OCI-LY1 (cell line): ENCODE measurements around the gene SPEM3.

ENCODE experiments used
- H2AFZ ChIP-seq: fragments of 200-600 bp; sonication (generic), shearing (Covaris generic); 2 replicates; pipeline ENCODE4 v1.6.0; 2014; ENCODE audit warnings: antibody characterized with exemption, mild to moderate bottlenecking, low read length
- H3F3A ChIP-seq: fragments of 200-600 bp; sonication (generic), shearing (Covaris generic); 2 replicates; pipeline ENCODE4 v1.6.0; 2014; ENCODE audit warnings: mild to moderate bottlenecking, antibody characterized with exemption, low read length, moderate library complexity; ENCODE audit not compliant: insufficient read depth
- H3K27ac ChIP-seq: fragments of 200-600 bp; sonication (generic); 2 replicates; pipeline ENCODE4 v1.5.1; 2014; ENCODE audit warnings: low read length, mixed run types, mild to moderate bottlenecking, low read depth; ENCODE audit not compliant: poor library complexity, severe bottlenecking
- H3K27me3 ChIP-seq: fragments of 200-600 bp; sonication (generic); 2 replicates; pipeline ENCODE4 v1.6.0; 2014; ENCODE audit warnings: antibody characterized with exemption, mild to moderate bottlenecking, low read length, moderate library complexity; ENCODE audit not compliant: insufficient read depth
- H3K36me3 ChIP-seq: fragments of 200-600 bp; sonication (generic); 2 replicates; pipeline ENCODE4 v1.6.1; 2014; ENCODE audit warnings: mild to moderate bottlenecking, antibody characterized with exemption, low read length, moderate library complexity, mixed read lengths; ENCODE audit not compliant: insufficient read depth
- H3K4me1 ChIP-seq: fragments of 200-600 bp; sonication (generic); 2 replicates; pipeline ENCODE4 v1.5.1; 2014; ENCODE audit warnings: mild to moderate bottlenecking, low read length, moderate library complexity; ENCODE audit not compliant: insufficient read depth, severe bottlenecking
- H3K4me2 ChIP-seq: fragments of 200-600 bp; sonication (generic), shearing (Covaris generic); 2 replicates; pipeline ENCODE4 v1.6.1; 2014; ENCODE audit warnings: low read length
- H3K4me3 ChIP-seq: fragments of 200-600 bp; sonication (generic); 2 replicates; pipeline ENCODE4 v1.5.1; 2014; ENCODE audit warnings: low read length, low read depth, mild to moderate bottlenecking, mixed read lengths; ENCODE audit not compliant: poor library complexity, severe bottlenecking
- H3K79me2 ChIP-seq: fragments of 200-600 bp; shearing (Covaris generic); 2 replicates; pipeline ENCODE4 v1.6.1; 2016; ENCODE audit warnings: mixed run types, low read length, mixed read lengths; ENCODE audit not compliant: insufficient read depth
- H3K9ac ChIP-seq: fragments of 200-600 bp; sonication (generic), shearing (Covaris generic); 2 replicates; pipeline ENCODE4 v1.6.1; 2014; ENCODE audit warnings: mild to moderate bottlenecking, low read length, mixed read lengths
- H3K9me2 ChIP-seq: fragments of 200-600 bp; sonication (generic), shearing (Covaris generic); 2 replicates; pipeline ENCODE4 v1.6.1; 2014; ENCODE audit warnings: low read depth, mild to moderate bottlenecking, low read length, mixed read lengths
- H3K9me3 ChIP-seq: fragments of 200-600 bp; shearing (Covaris generic); 2 replicates; pipeline ENCODE4 v1.6.1; 2014; ENCODE audit warnings: low read length, mixed read lengths
- H4K20me1 ChIP-seq: fragments of 200-600 bp; sonication (generic), shearing (Covaris generic); 2 replicates; pipeline ENCODE4 v1.6.0; 2016; ENCODE audit warnings: mild to moderate bottlenecking, low read length; ENCODE audit not compliant: insufficient read depth
- CTCF ChIP-seq: fragments of 200-600 bp; sonication (generic), shearing (Covaris generic); IDR thresholded peaks from 2 replicates; pipeline ENCODE4 v1.5.1; 2017; ENCODE audit warnings: mild to moderate bottlenecking, antibody characterized with exemption, low read length, moderate library complexity, mixed read lengths
- EZH2 ChIP-seq: fragments of 200-600 bp; sonication (generic), shearing (Covaris generic); IDR thresholded peaks from 2 replicates; pipeline ENCODE4 v1.8.0; 2017; ENCODE audit warnings: borderline replicate concordance, mixed run types, mild to moderate bottlenecking, antibody characterized with exemption, low read length, moderate library complexity, mixed read lengths

The SPEM3 gene

DNA sequence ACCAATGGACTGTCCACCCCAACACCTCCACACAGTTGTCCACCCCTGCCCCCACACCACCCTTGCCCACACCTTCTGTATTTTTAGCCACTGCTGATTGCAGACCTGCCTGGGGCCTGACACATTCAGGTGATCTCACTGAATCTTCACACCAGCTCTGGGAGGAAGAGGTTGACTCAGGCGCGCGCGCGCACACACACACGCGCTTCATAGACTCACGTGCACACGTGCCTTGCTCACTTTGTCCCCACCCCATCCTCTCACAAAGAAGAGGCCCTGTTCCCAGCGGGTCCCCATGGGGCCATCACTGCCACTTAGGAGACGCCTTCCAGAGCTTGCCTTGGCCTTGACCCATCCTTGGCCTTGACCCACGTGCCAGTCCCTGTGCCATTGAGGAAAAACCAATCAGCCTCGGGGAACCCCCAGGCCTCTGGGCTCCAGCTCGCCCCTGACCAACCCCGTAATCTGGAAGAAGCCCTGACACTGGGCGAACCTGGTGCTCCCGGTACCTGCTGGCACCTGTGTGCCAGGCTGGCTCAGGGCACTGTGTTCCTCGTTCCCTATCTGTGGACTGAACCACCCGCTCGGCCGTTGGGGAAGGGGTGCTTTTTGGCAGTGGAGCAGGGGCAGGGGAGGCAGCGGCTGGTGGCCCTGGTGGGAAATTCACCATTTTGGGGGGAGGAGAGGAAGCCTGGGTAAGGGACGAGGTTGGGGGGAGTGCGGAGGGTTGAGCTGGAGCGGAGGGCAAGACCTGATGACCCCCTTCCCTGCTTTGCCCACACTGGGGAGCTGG lies 17.8 kb upstream of the SPEM3 start:
- H3K4me1 ChIP-seq, result no peaks in the 10 kb centered on the region
- H3K36me3 ChIP-seq, result no peaks in the 10 kb centered on the region
- no peaks in the 10 kb centered on the region for H3K9me2 ChIP-seq
- no peak overlapping the region for H3K4me2 ChIP-seq
- H3F3A ChIP-seq, result 0 out of 2 replicates have a peak, but pooled peaks cover under 1% of the 10 kb centered on the region
- H4K20me1 ChIP-seq, result no peaks in the 10 kb centered on the region
- H3K79me2 ChIP-seq, result no peaks in the 10 kb centered on the region
- no peak overlapping the region for H3K27ac ChIP-seq
- H2AFZ ChIP-seq, result no peak overlapping the region
- no peak overlapping the region for H3K4me3 ChIP-seq
- no peak for TF ChIP-seq EZH2
- TF ChIP-seq CTCF, result no peak
- peaks cover 9% of the 10 kb centered on the region for H3K27me3 ChIP-seq
- H3K9ac ChIP-seq, result no peak overlapping the region
- no peaks in the 10 kb centered on the region for H3K9me3 ChIP-seq

GRCh38 chr17:7411427-7411750 lies 17.3 kb upstream of the SPEM3 start:
- H3K27me3 ChIP-seq, result 0 out of 2 replicates have a peak, but pooled peaks cover 9% of the 10 kb centered on the region
- no peaks in the 10 kb centered on the region for H3K9me2 ChIP-seq
- H3K4me3 ChIP-seq, result no peak overlapping the region
- H2AFZ ChIP-seq, result no peak overlapping the region
- H3K27ac ChIP-seq, result no peak overlapping the region
- no peak overlapping the region for H3K4me2 ChIP-seq
- no peaks in the 10 kb centered on the region for H3K79me2 ChIP-seq
- H3K36me3 ChIP-seq, result no peaks in the 10 kb centered on the region
- no peaks in the 10 kb centered on the region for H4K20me1 ChIP-seq
- H3K4me1 ChIP-seq, result no peaks in the 10 kb centered on the region
- H3F3A ChIP-seq, result no peaks in the 10 kb centered on the region
- H3K9me3 ChIP-seq, result no peaks in the 10 kb centered on the region
- TF ChIP-seq CTCF, result no peak
- TF ChIP-seq EZH2, result no peak
- H3K9ac ChIP-seq, result no peak overlapping the region

DNA sequence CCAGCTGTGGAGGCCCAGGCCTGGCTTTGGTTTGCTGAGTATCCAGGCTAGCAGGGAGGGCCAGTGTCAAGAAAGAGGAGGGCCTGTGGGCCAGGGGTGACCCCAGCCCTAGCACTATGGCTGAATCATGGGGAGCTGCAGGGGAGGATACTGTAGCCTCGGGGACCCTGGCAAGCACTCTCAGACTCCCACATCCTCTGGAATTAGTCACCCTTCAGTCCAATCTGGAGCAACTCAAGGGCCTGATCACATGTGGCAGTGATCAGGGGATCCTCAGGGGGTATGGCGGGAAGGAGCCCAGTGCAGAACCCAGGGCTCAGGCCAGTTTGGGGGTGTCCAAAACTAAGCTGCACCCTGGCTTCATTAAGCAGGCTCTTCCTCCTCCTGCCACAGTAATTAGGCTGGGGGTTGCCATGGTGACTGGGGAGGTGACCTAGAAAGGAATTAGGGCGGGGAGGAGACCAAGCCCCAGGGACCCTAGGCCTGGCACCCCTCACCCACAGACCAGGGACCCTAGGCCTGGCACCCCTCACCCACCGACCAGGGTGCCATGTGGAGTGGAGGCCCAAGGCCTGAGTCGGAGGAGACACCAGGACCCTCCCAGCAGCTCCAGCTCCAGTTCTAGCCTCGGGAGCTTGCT lies 15.2 kb upstream of the SPEM3 start:
- Histone ChIP-seq H3K4me1 (no peaks in the 10 kb centered on the region), H3K9me3 (no peaks in the 10 kb centered on the region), H2AFZ (no peak overlapping the region), H3K4me2 (no peak overlapping the region), H3K36me3 (no peaks in the 10 kb centered on the region), H3K4me3 (no peak overlapping the region), H3K9ac (no peak overlapping the region), H4K20me1 (no peaks in the 10 kb centered on the region), H3K79me2 (no peaks in the 10 kb centered on the region), H3K9me2 (no peaks in the 10 kb centered on the region), H3K27me3 (peaks cover 16% of the 10 kb centered on the region; the same call in 1 of the 2 replicates), H3K27ac (no peak overlapping the region), H3F3A (no peaks in the 10 kb centered on the region)
- no peak for TF ChIP-seq EZH2
- TF ChIP-seq CTCF, result no peak
